NCI-H82 treated with DMSO at 0.1 percent for 48 hours (cell line): ENCODE data around the gene ZSCAN31.
"Not testable (repeated sequence)": the region's sequence is repeated elsewhere in the genome, so short reads cannot be mapped to it uniquely, and the experiment has no call there.

ENCODE experiments used
- DNase-seq: peaks from one replicate; lab custom pipeline; 2025; ENCODE audit not compliant: unreplicated experiment; lab: John Stamatoyannopoulos, UW

ZSCAN31 gene

DNA sequence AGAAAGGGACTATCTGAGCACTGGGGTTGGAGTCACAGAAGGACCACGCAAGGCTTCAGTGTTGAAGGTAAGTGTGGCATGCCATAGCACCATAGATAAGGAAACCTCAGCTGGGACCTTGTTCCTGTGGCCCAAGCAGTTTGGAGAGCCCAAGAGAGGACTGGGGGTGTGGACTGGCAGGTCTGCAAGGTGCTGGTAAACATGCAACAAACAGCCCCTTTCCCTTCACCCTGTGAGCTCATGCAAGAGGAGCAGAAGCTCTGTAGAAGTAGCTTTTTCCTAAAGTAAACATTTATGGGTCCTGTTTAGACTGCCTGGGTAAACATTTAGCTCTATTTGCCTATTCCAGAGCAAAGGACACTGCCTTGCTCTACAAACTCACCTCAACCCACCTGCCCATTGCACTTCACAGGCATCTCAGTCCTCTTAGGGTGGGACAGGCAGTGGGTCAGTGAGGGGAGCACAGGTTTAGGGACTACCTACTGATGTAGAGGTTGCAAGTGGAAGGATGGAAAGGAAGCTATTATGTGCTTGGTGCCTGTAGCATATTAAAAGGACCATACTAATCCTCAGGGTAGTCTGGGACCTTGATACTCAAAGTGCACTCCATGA lies 12.0 kb downstream of the ZSCAN31 start:
- DNase-seq: no peak

DNA sequence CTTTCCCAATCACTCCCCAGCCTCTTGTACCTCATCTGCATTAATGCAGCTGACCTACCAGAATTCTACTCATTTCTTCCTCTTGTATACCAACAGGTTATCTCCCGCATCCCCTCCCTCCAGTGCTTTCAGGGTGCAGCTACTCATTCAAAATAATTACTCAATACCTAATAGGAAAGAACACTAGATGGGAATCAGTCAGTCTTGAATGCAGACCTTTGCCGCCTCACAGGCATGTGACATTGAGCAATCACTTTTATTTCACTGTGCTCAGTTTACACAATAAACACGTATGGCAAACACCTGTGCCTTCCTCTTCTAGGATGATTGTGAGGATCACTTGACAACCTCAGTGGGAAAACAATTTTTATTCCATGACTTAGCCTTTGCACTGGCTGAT lies 13.3 kb downstream of the ZSCAN31 start:
- DNase-seq: no peak

DNA sequence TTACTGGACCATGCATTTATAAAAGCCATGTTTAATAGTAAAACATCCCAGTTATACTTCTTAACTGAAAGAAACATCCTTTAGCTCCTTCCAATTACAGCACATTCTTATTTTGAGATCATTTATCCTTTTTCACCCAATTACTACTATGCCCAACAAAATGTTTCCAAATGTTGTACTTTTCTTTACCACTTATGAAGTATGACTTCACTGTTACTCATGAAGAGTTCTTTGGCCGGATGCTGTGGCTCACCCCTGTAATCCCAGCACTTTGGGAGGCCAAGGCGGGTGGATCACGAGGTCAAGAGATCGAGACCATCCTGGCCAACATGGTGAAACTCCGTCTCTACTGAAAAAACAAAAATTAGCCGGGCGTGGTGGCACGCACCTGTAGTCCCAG lies 18.1 kb downstream of the ZSCAN31 start:
- not testable (repeated sequence) for DNase-seq

DNA sequence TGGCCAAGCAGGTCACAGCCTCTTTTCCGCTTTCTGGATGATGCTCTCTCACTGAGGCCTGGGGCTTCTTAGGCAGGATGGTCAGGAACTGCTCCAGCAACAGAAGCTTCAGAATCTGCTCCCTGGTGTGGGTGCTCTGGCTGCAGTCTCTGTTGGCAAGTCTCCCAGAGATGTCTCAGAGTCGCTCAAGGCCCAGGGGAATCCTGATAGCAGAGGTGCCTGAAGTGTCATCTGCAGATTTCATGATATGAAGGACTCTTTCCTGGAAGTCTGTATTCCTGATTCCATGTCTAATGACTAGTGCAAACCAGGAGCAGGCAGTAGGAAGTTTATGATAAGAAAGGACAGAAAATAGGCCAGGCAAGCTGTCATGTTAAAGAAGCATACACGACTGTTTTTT lies 20.3 kb downstream of the ZSCAN31 start:
- no peak for DNase-seq

DNA sequence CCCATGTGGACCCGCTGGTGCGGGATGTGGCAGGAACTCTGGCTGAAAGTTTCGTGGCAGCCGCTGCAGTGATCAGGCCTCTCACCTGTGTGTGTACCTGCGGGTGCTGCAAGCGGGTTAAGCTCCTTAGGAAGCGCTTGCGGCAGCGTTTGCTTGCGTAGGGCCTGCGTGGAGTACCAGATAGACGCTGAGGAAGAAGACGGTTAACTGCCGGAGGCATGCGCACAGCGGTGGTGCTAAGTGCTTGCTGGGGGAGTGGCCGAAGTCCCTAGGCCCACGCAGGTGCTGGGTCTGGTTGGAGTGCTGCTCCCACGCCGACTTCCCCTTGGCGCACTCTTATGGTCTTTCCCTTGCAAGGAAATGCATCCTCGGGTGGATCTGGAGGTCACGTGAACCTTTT lies 23.0 kb downstream of the ZSCAN31 start:
- DNase-seq: no peak

DNA sequence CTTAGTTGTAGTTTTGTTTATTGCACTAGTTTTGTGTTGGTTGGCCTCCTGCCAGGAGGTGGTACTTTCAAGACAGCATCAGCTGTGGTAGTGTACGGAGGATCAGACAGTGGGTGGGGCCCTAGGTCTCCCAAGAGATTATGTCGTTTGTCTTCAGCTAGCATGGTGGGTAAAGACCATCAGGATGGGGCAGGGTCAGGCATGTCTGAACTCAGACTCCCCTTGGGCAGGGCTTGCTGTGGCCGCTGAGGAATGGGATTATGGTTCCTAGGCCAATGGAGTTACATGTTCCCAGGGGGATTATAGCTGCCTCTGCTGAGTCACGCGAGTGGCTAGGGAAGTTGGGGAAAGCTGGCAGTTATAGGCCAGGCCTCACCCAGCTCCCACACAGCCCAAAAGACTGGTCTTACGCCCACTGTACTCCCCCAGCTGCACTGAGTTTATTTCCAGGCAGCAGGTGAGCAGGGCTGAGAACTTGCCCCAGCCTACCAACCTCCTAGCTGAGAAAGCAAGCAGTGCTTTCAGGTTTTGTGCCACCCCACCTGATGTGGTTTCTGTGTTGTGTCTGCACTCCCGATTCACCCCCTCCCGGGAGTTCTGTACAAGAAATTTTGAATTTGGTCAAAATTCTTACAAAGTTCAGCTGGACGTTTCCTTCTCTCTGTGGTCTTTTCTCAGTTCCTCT lies 24.7 kb downstream of the ZSCAN31 start:
- peak; percentile 82 for DNase-seq

DNA sequence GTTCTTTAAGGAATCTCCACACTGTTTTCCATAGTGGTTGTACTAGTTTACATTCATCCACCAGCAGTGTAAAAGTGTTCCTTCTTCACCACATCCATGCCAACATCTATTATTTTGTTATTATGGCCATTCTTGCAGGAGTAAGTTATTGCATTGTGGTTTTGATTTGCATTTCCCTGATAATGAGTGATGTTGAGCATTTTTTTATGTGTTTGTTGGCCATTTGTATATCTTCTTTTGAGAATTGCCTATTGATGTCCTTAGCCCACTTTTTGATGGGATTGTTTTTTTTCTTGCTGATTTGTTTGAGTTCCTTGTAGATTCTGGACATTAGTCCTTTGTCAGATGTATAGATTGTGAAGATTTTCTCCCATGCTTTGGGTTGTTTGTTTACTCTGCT lies 29.6 kb downstream of the ZSCAN31 start:
- DNase-seq: not testable (repeated sequence)

DNA sequence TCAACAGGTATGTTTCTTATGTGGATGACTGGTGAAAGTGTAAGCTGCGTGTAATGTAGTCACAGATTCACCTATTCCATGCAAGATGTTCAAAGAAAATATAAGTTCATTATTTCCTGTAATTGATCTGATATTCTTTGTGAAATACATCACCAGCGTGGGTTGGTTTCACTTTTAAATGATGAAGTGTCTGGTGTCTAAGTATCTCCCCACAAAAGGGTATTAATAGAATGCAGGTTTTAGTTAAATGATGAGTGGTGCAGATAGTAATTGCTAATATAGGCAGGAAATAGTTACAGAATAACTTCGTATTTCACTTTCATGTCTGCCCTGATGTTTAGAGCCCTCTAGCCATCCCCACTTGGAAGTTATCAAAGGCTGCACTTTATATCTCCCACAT lies 32.4 kb downstream of the ZSCAN31 start:
- DNase-seq: no peak

DNA sequence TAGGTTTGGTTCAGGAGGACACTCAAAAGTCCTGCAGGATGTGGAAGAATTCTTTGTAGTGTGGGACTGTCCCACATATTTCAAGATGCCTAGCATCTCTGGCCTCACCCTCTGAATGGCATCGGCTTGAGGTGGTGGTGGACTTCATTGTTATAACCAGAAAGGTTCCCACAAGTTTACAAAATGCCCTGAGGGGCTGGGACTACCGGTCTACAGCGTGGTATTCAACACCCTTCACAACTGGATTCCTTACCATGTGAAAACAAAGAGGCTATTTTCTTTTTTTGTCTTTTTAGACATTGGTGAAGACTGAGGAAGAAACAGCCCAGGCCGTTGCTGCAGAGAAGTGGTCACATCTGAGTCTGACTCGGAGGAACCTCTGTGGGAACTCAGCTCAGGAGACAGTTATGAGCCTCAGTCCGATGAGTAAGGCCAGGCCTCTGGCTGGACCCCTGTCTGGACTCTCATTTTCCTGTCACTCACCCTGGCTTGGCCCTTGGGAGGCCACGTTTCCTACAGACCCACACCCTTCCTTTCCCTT lies 39.4 kb downstream of the ZSCAN31 start:
- no peak for DNase-seq

DNA sequence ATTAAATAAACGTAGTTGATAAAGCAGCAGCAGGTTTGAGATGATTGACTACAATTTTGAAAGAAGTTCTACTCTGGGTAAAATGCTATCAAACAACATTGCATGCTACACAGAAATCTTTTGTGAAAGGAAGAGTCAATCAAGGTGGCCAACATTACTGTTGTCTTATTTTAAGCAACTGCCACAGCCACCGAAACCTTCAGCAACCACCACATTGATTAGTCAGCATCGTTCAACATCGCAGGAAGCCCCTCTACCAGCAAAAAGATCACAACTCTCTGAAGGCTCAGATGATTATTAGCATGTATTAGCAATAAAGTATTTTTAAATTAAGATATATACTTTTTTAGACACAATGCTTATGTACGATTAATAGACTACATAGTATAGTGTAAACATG lies 40.6 kb downstream of the ZSCAN31 start:
- no peak for DNase-seq

DNA sequence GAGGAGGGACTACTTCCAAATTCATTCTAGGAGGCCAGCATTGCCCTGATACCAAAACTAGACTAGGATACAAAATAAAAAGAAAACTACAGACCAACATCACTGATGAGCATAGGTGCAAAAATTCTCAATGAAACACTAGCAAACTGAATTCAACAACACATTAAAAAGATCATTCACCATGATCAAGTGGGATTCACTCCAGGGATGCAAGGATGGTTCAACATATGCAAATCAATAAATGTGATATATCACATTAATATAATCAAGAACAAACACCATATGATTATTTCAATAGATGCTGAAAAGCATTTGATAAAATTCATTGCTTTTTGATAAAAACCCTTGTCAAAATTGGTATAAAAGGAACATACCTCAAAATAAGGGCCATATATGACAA lies 44.4 kb downstream of the ZSCAN31 start:
- no peak for DNase-seq

DNA sequence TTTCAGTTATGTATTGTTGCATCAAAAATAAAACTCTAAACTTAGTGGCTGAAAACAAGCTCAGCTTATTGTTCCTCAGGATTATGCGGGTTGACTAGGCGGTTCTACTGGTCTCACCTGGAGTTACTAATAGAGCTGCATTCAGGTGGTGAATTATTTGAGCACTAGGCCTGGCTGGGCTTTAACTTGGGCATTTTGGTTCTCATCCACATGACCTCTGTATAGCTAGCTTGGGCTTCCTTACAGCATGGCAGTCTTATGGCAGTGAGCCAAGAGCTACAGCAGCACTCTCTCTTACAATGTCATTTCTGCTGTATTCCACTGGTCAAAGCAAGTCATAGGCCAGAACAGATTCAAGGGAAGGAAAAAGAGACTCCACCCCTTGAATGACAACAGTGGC lies 53.0 kb downstream of the ZSCAN31 start:
- DNase-seq: no peak

DNA sequence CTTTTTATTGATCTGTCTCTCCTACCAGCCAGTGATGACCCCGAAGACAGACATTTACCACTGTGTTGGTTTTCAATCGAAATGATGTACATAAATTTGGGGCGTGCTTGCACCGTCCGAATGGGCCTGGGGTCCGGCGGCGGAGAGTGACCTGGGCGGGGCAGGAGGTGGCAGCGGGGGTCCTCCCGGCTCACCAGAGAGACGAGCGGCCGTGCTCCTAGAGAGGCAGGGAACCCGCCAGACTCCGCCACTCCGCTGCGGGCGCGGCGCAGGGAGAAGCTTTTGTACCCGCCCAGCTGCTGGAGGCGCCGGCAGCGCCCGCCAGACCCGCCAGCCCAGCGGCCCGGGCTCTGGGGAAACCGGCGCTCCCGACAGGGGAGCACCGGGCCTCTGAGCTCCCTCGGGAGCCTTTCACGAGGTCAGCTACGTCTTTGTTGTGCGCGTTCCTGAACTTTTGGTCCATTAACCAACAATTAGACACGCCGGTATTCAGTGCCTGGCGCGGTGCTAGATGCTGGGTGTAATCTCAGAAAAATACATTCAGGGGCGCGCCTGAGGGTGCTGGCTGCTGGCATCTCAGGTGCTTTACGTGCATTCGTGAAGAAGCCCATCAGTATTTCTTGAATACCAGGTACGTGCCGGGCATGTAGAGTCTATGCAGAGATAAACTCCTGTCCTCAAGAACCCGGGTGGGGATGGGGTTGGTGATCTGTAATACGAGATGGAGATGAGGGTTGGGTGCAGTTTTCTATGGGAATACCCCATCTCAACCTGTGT lies 54.5 kb downstream of the ZSCAN31 start, which contains the start of gene PGBD1:
Gene PGBD1, plus strand, starts transcription at position 285 of the 777 bp plus-strand sequence. CDS start 2,242 bp downstream, outside the sequence.
- no peak for DNase-seq

DNA sequence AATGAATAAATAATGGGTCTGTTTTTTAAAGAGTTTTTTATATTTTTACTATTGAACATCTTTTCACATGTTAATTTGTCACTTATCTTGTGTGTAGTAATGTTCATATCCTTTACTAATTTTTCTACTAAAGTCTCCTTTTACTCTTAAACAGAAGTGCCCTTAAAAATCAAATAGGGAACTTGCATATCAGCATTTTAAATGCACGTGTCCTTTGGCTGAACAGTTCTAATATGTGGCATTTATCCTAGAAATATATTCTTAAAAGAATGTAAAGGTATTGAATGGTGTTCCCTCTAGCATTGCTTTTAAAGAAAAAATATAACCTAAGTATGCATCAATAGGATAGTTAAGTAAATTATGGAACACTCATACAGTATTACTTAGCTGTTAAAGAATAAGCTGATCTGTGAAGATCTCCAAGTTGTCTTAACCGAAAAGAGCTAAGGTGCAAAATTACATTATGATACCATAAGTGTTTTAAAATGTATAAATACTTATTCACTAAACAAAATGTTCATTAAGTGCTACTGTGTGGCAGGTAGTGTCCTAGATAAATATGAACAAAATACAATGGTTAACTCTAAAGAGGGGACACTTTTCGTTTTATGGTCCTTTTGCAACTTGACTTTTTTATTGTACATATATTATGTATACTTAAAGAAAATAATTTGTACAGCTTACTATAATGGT lies 55.2 kb downstream of the ZSCAN31 start:
- DNase-seq: no peak

DNA sequence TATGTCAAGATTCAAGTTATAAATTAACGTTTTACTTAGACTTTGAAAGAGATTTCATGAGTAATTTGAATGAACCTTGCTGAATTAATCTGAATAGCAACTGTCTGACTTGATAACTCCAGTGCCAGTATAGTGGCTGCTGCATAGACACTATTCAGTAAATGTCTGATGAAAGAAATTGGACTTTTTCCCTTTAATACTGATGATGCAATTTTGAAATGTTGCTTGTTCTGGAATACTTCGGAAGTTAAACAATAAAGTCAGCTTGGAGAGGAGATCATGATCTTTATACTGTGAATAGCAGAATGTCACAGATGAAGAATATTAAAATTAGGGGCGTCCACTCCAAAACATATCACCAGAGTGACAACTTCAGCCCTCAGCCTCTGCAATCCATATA lies 58.2 kb downstream of the ZSCAN31 start:
- DNase-seq: no peak

DNA sequence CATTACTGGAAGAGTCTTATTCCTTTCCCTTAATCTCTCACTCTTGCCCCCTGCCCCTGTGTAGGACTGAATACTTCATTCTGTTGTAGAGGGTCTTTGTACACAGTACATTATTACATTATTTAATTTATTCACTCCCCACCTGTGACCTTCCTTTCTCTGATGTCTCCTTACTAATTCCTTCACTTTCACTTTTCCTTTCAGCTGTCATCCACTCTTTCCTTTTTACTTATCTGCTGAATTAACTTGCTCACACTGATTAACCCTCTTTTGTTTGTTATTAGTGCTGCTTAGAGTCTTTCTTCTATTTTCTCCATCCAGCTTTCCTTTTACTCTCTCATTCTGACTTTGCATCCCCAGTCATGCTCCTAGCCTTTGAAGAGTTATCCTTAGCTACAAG lies 61.1 kb downstream of the ZSCAN31 start:
- no peak for DNase-seq
